ENCODE results near the gene KBTBD12. TPM values are rescaled to one million over a fixed set of nuclear protein-coding genes. Genes with fewer than 3 reads are reported as not detected.

The KBTBD12 gene
- total RNA-seq, 2 donors from 2014 or later = 1.5 to 4.4 TPM

DNA sequence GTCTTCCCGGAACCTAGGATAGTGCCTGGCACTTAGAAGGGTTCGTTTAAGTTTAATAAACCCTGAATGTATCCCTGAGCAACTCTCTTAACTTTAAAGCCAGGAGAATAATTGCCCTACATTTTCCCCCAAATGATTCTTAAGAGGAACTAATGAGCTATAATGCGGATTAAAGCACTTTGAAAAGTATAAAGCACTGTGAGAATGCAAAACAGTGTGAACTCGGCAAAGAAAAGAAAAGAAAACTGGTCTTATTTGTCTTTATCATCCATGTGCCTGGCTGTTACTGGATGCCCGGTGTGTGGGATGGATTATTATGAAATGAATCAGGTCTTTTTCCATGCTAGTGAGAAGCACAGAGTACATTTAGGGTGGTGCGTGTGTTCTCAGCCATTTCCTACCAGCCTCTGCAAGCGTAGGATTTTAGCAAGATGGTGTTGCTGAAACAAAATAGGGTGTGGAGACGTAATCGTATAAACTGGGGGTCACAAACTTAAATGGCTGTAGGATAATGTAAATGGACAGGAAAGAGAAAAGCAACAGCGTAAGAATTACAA lies 983 bp downstream of the KBTBD12 start:
- TF ChIP-seq CTCF (IDR thresholded peaks at IDR 0.05) = no peak
- peaks cover 0 to 35% of the 10 kb centered on the region in 2 donors for H3K4me1 ChIP-seq
- peak overlapping the region in 1 of 2 donors; percentile 37 for H3K4me3 ChIP-seq
- peak overlapping the region; percentile 62 to 66 for H3K27ac ChIP-seq
- no peak for DNase-seq (ENCODE audit: low spot score)
- H3K9me3 ChIP-seq = no peaks in the 10 kb centered on the region
- no peaks in the 10 kb centered on the region for H3K27me3 ChIP-seq
- no peaks in the 10 kb centered on the region for H3K36me3 ChIP-seq

DNA sequence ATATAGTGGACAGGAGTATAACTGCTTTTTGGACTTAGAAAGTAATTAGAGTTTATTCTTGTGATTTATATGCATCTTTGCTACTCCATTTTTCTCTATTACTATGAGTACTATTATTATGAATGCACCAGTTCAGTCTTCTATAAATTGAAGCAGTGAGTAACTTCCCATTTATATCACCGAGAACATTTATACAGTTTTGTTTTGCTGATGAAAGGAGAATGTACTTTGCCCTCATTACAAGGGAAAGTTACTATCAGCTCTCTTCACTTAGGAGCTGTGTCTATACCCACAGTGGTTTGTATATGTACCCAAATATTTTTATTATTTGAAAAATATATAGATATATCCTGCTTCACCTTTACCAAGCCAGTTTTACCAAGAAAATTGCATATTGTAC lies 5.7 kb downstream of the KBTBD12 start:
- DNase-seq (ENCODE audit: low spot score) = no peak
- Histone ChIP-seq H3K9me3 (no peaks in the 10 kb centered on the region), H3K36me3 (no peaks in the 10 kb centered on the region), H3K27me3 (no peaks in the 10 kb centered on the region), H3K4me3 (no peak overlapping the region), H3K27ac (no peak overlapping the region), H3K4me1 (peaks cover 0 to 5% of the 10 kb centered on the region in 2 donors)
- TF ChIP-seq CTCF (IDR thresholded peaks at IDR 0.05) = no peak

GRCh38 chr3:127923611-127924010 lies 8.6 kb downstream of the KBTBD12 start:
- no peak overlapping the region for H3K4me3 ChIP-seq
- H3K27me3 ChIP-seq = no peaks in the 10 kb centered on the region
- TF ChIP-seq CTCF (IDR thresholded peaks at IDR 0.05) = no peak
- no peak overlapping the region for H3K27ac ChIP-seq
- no peaks in the 10 kb centered on the region for H3K36me3 ChIP-seq
- DNase-seq (ENCODE audit: low spot score) = no peak
- H3K9me3 ChIP-seq = no peaks in the 10 kb centered on the region
- no peaks in the 10 kb centered on the region for H3K4me1 ChIP-seq

DNA sequence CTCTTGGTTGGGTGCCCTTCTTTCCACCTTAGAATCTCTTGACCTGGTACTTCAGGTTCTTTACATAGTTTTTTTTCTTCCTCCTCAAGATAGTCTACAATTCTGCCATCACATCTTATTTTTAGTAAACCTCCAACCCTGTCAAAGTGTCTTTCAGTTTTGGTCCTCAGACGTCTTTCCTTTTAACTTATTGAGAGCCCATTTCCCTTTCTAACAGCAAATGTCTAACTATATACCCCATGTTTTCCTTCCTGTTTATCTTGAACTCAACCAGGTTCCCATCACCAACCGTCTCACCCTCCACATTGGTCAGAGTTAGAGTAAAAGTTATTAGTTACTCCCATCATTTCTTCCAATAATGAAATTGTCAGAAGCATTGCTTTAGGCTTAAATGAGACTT lies 10.4 kb downstream of the KBTBD12 start:
- H3K9me3 ChIP-seq = no peaks in the 10 kb centered on the region
- H3K36me3 ChIP-seq = no peaks in the 10 kb centered on the region
- H3K4me3 ChIP-seq = no peak overlapping the region
- no peak overlapping the region for H3K27ac ChIP-seq
- no peaks in the 10 kb centered on the region for H3K27me3 ChIP-seq
- no peak for TF ChIP-seq CTCF (IDR thresholded peaks at IDR 0.05)
- H3K4me1 ChIP-seq = no peaks in the 10 kb centered on the region
- no peak for DNase-seq (ENCODE audit: low spot score)

- no peaks in the 10 kb centered on the region for H3K4me1 ChIP-seq
- no peaks in the 10 kb centered on the region for H3K36me3 ChIP-seq
- H3K27me3 ChIP-seq = no peaks in the 10 kb centered on the region
- no peak overlapping the region for H3K4me3 ChIP-seq
- no peak for DNase-seq (ENCODE audit: low spot score)
- H3K27ac ChIP-seq = no peak overlapping the region
- TF ChIP-seq CTCF (IDR thresholded peaks at IDR 0.05) = no peak
- no peaks in the 10 kb centered on the region for H3K9me3 ChIP-seq
Measured at GRCh38 chr3:127927829-127928604, 13.0 kb downstream of the KBTBD12 start.

Measured in right atrium auricular region (tissue), 2 donors.